Hepatocyte (in vitro differentiated cells): Measurements from ENCODE around the gene ACKR4.

Source experiments
- CTCF ChIP-seq: fragments of 200-600 bp; sonication (generic); IDR thresholded peaks from 2 replicates; pipeline ENCODE4 v1.5.1; 2016; ENCODE audit warnings: antibody characterized with exemption, mild to moderate bottlenecking; ENCODE audit not compliant: poor library complexity
- EZH2 ChIP-seq: fragments of 200-600 bp; sonication (generic); IDR thresholded peaks from 2 replicates; pipeline ENCODE4 v1.6.1; 2016; ENCODE audit warnings: antibody characterized with exemption, mild to moderate bottlenecking, borderline replicate concordance
- EZH2phosphoT487 ChIP-seq: fragments of 200-600 bp; sonication (generic); IDR thresholded peaks from one replicate; pipeline ENCODE4 v1.6.1; 2018; ENCODE audit warnings: antibody characterized with exemption, mild to moderate bottlenecking, low read depth, moderate library complexity; ENCODE audit not compliant: unreplicated experiment, severe bottlenecking

DNA sequence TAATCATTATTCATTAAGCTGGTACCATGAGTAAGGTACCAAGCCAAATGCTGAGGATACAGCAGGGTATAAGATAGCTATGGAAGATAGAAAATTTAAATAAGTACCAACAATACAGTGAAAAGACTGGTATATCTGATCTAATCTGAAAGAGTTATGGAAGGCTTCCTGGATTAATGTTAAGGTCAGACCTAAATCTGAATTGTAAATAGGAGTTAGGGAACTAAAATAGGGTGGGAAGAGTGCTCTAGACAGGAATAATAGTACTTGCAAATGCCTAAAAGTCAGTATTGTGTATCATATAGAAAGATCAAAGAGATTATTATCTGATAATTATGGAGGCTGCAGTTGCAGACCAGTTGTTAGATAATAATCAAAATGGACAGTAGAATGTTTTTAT lies 2.6 kb upstream of the ACKR4 start:
- TF ChIP-seq CTCF (no peak), EZH2 (no peak), EZH2phosphoT487 (no peak)
